Measurements from ENCODE around the gene CLEC7A.

The CLEC7A gene

DNA sequence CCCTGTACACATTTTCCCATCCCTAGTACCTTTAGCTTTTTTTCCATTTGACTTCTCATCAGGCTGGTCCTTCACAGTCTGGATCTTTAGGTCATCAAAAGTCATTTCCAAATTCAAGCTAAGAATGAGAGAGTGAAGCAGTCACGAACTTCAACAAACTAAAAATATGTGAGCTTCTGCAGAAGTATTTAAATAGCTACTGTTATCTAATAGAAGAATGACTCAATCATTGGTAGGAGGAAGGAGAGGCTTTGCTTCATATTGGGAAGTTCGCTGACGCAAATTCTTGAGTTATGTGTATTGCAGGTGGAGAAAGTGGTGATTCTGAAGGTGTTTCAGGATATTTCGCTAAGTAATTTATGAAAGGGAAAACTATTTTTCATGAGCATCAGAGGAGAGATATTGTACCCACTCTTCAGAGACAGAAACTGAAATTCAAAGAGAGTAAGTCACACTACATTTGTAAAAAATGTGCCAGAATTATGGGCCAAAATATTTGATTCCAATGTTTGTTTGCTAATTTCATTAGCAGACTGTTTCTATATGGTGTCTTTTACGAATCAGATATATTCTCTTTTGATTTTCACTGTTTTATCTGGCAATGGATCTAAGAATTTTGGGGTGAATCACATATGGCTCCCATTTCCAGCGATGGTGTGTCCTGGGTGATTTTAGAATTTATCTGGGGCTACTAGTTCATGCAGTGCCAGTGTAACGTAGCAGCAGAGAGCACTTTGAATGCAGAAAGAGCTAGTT is 42.2 kb upstream of the CLEC7A start, which contains the start of gene OLR1:
TSS of gene OLR1 (minus strand) at position 160 of the 756 bp plus-strand sequence. CDS start at position 105, 55 bp downstream.
- TF ChIP-seq, protein P1, sequence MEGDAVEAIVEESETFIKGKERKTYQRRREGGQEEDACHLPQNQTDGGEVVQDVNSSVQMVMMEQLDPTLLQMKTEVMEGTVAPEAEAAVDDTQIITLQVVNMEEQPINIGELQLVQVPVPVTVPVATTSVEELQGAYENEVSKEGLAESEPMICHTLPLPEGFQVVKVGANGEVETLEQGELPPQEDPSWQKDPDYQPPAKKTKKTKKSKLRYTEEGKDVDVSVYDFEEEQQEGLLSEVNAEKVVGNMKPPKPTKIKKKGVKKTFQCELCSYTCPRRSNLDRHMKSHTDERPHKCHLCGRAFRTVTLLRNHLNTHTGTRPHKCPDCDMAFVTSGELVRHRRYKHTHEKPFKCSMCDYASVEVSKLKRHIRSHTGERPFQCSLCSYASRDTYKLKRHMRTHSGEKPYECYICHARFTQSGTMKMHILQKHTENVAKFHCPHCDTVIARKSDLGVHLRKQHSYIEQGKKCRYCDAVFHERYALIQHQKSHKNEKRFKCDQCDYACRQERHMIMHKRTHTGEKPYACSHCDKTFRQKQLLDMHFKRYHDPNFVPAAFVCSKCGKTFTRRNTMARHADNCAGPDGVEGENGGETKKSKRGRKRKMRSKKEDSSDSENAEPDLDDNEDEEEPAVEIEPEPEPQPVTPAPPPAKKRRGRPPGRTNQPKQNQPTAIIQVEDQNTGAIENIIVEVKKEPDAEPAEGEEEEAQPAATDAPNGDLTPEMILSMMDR (IDR thresholded peaks at IDR 0.05; ENCODE audit: insufficient read depth, low read length, poor library complexity, severe bottlenecking) = no peak
- H3K27me3 ChIP-seq (replicated peaks; ENCODE audit: control insufficient read depth, insufficient read depth, low read length) = no peaks in the 10 kb centered on the region
- no peak within 1 kb of the TSS for H3K4me3 ChIP-seq (replicated peaks; ENCODE audit: low read depth, low read length)
- H3K36me3 ChIP-seq (ENCODE audit: control insufficient read depth, insufficient read depth, low read length) = no peaks in the 10 kb centered on the region
- no peak for DNase-seq (ENCODE audit: extremely low read depth, insufficient read length)

GRCh38 chr12:10170216-10170615 is 40.2 kb upstream of the CLEC7A start:
- TF ChIP-seq, protein P1 (IDR thresholded peaks at IDR 0.05; ENCODE audit: insufficient read depth, low read length, poor library complexity, severe bottlenecking) = no peak
- no peak for DNase-seq (ENCODE audit: extremely low read depth, insufficient read length)
- Histone ChIP-seq H3K36me3 (ENCODE audit: control insufficient read depth, insufficient read depth, low read length) (no peaks in the 10 kb centered on the region), H3K27me3 (replicated peaks; ENCODE audit: control insufficient read depth, insufficient read depth, low read length) (no peaks in the 10 kb centered on the region), H3K4me3 (replicated peaks; ENCODE audit: low read depth, low read length) (no peak overlapping the region)

- Histone ChIP-seq H3K27me3 (replicated peaks; ENCODE audit: control insufficient read depth, insufficient read depth, low read length) (no peaks in the 10 kb centered on the region), H3K36me3 (ENCODE audit: control insufficient read depth, insufficient read depth, low read length) (no peaks in the 10 kb centered on the region), H3K4me3 (replicated peaks; ENCODE audit: low read depth, low read length) (no peak overlapping the region)
- TF ChIP-seq, protein P1 (IDR thresholded peaks at IDR 0.05; ENCODE audit: insufficient read depth, low read length, poor library complexity, severe bottlenecking) = no peak
- DNase-seq (ENCODE audit: extremely low read depth, insufficient read length) = no peak
These were observed 39.1 kb upstream of the CLEC7A start for GRCh38 chr12:10169104-10169503.

DNA sequence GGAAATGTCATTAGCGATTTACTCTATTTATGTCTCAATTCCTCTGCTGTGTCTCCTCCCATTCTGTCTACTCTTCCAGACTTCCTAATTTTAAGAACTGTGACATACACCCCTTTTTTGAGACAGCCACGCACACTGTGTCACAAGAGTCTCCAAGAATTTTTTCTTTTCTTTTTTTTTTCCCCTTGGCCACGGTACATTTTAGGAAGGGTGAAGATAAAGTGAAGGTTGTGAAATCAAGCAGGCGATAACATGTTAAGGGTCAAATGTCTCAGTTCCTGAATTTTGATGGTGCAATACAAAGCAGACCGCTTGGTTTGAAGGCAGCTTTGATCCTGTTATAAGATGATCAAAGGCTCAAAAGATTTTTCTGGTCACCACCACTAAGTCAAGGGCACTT is 37.6 kb upstream of the CLEC7A start:
- H3K36me3 ChIP-seq (ENCODE audit: control insufficient read depth, insufficient read depth, low read length) = no peaks in the 10 kb centered on the region
- no peak for DNase-seq (ENCODE audit: extremely low read depth, insufficient read length)
- no peak overlapping the region for H3K4me3 ChIP-seq (replicated peaks; ENCODE audit: low read depth, low read length)
- TF ChIP-seq, protein P1 (IDR thresholded peaks at IDR 0.05; ENCODE audit: insufficient read depth, low read length, poor library complexity, severe bottlenecking) = no peak
- no peaks in the 10 kb centered on the region for H3K27me3 ChIP-seq (replicated peaks; ENCODE audit: control insufficient read depth, insufficient read depth, low read length)

GRCh38 chr12:10165421-10165820 is 35.4 kb upstream of the CLEC7A start:
- no peak for DNase-seq (ENCODE audit: extremely low read depth, insufficient read length)
- H3K4me3 ChIP-seq (replicated peaks; ENCODE audit: low read depth, low read length) = no peak overlapping the region
- TF ChIP-seq, protein P1 (IDR thresholded peaks at IDR 0.05; ENCODE audit: insufficient read depth, low read length, poor library complexity, severe bottlenecking) = no peak
- no peaks in the 10 kb centered on the region for H3K36me3 ChIP-seq (ENCODE audit: control insufficient read depth, insufficient read depth, low read length)
- no peaks in the 10 kb centered on the region for H3K27me3 ChIP-seq (replicated peaks; ENCODE audit: control insufficient read depth, insufficient read depth, low read length)

Data from GM06990 (cell line).